ENCODE measurements around the gene DHRSX. TPM values are rescaled to one million over a fixed set of nuclear protein-coding genes. Genes with fewer than 3 reads are reported as not detected.

The DHRSX gene
- total and polyA plus RNA-seq, 3 donors from 2014 or later: 15.3 to 31.3 (median 29.2) TPM

- no peak overlapping the region for H3K27ac ChIP-seq
- H3K36me3 ChIP-seq (ENCODE audit: low read depth, missing control alignments): no peaks in the 10 kb centered on the region
- WGBS, 2 donors: 70 to 73% methylated on average over 6 of the region's 6 CpGs
- no peaks in the 10 kb centered on the region for H3K9me3 ChIP-seq
- DNase-seq: no peak
- TF ChIP-seq POLR2A (IDR thresholded peaks at IDR 0.05): no peak
- TF ChIP-seq, protein P1, sequence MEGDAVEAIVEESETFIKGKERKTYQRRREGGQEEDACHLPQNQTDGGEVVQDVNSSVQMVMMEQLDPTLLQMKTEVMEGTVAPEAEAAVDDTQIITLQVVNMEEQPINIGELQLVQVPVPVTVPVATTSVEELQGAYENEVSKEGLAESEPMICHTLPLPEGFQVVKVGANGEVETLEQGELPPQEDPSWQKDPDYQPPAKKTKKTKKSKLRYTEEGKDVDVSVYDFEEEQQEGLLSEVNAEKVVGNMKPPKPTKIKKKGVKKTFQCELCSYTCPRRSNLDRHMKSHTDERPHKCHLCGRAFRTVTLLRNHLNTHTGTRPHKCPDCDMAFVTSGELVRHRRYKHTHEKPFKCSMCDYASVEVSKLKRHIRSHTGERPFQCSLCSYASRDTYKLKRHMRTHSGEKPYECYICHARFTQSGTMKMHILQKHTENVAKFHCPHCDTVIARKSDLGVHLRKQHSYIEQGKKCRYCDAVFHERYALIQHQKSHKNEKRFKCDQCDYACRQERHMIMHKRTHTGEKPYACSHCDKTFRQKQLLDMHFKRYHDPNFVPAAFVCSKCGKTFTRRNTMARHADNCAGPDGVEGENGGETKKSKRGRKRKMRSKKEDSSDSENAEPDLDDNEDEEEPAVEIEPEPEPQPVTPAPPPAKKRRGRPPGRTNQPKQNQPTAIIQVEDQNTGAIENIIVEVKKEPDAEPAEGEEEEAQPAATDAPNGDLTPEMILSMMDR (IDR thresholded peaks at IDR 0.05): no peak
- intact Hi-C loops (cut with DNase I; ENCODE audit: low total_unique reads): no loop called here
- no peaks in the 10 kb centered on the region for H3K27me3 ChIP-seq
- no peaks in the 10 kb centered on the region for H3K4me1 ChIP-seq
- H3K4me3 ChIP-seq: no peak overlapping the region
Measured at GRCh38 chrX:2513121-2513664, 12.4 kb upstream of the DHRSX start.

DNA sequence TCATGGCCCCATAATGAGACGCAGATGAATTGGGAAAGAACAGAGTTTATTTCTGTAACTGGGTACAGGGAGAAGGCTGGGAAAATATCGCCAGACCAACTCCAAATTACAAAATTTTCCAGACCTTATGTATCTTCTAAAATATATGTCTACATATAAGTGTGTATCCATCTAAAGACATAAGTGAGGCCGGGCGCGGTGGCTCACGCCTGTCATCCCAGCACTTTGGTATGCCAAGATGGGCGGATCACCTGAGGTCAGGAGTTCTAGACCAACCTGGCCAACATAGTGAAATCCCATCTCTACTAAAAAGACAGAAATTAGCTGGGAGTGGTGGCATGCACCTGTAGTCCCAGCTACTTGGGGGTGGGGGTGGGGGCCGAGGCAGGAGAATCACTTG is 11.7 kb upstream of the DHRSX start:
- WGBS, 2 donors: 94 to 97% methylated on average over 8 of the region's 8 CpGs
- H3K4me3 ChIP-seq: no peak overlapping the region
- TF ChIP-seq, protein P1 (IDR thresholded peaks at IDR 0.05): no peak
- TF ChIP-seq POLR2A (IDR thresholded peaks at IDR 0.05): no peak
- H3K4me1 ChIP-seq: no peaks in the 10 kb centered on the region
- intact Hi-C loops (cut with DNase I; ENCODE audit: low total_unique reads): no loop called here
- no peaks in the 10 kb centered on the region for H3K36me3 ChIP-seq (ENCODE audit: low read depth, missing control alignments)
- no peaks in the 10 kb centered on the region for H3K27me3 ChIP-seq
- no peak overlapping the region for H3K27ac ChIP-seq
- no peaks in the 10 kb centered on the region for H3K9me3 ChIP-seq
- DNase-seq: no peak

DNA sequence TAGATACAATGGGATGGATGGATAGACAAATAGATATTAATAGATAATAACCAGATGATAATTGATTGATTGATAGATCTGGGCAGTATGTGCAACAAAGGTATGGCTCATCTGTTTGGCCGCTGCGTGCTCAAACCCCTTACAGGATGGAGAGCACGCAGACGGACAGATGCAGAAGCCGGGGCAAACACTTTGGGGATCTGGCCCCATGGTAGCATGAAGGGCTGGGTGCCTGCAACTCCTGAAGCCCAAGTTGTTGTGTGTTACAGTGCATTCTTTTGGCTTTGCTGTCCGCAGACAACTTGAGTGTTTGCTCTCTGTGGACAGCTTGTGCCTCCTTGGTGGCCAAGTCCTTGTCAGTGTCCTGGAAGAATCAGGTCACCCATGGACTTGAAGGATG is 10.6 kb upstream of the DHRSX start:
- 98% methylated on average over 6 of the region's 6 CpGs for WGBS, 2 donors
- H3K27me3 ChIP-seq: no peaks in the 10 kb centered on the region
- no peak for DNase-seq
- no peak overlapping the region for H3K27ac ChIP-seq
- TF ChIP-seq, protein P1 (IDR thresholded peaks at IDR 0.05): no peak
- TF ChIP-seq POLR2A (IDR thresholded peaks at IDR 0.05): no peak
- H3K36me3 ChIP-seq (ENCODE audit: low read depth, missing control alignments): no peaks in the 10 kb centered on the region
- intact Hi-C loops (cut with DNase I; ENCODE audit: low total_unique reads): no loop called here
- no peak overlapping the region for H3K4me3 ChIP-seq
- no peaks in the 10 kb centered on the region for H3K4me1 ChIP-seq
- H3K9me3 ChIP-seq: no peaks in the 10 kb centered on the region

DNA sequence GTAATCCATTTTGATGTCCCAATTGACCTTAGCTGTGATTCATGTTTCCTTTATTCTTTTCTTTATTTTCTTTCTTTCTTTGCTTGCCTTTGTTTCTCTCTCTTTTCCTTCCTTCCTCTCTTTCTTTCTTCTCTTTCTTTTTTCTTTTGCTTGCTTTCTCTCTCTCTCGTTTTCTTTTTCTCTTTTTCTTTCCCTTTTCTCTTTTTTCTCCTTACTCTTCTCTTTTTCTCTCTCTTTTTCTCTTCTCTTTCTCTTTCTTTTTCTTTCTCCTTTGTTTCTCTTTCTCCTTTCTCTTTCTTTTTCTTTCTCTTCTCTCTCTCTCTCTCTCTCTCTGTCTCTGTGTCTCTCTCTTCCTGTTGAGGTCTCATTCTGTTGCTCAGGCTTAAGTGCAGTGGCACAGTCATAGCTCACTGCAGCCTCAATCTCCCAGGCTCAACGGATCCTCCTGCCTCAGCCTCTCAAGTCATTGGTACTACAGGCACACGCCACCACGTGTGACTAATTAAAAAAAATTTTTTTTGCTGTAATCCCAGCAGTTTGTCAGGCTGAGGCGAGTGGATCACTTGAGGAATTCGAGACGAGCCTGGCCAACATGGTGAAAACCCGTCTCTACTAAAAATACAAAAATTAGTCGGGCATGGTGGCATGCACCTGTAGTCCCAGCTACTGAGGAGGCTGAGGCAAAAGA is 8.0 kb upstream of the DHRSX start:
- H3K4me1 ChIP-seq: no peaks in the 10 kb centered on the region
- no peak overlapping the region for H3K4me3 ChIP-seq
- H3K36me3 ChIP-seq (ENCODE audit: low read depth, missing control alignments): no peaks in the 10 kb centered on the region
- intact Hi-C loops (cut with DNase I; ENCODE audit: low total_unique reads): no loop called here
- DNase-seq: no peak
- TF ChIP-seq POLR2A (IDR thresholded peaks at IDR 0.05): no peak
- TF ChIP-seq, protein P1 (IDR thresholded peaks at IDR 0.05): no peak
- no peaks in the 10 kb centered on the region for H3K27me3 ChIP-seq
- no peak overlapping the region for H3K27ac ChIP-seq
- no peaks in the 10 kb centered on the region for H3K9me3 ChIP-seq
- 90 to 91% methylated on average over 9 of the region's 9 CpGs for WGBS, 2 donors

All from testis (tissue), 3 donors.